Tibial artery (tissue), 4 donors: Measurements from ENCODE around the gene RUNX2.

ENCODE experiments used
- DNase-seq, 2 donors: peaks; one replicate each; pipeline ENCODE4 v3.0.0-alpha.2; 2019
- H3K27ac ChIP-seq, 2 donors: fragments of 200-600 bp; sonication (generic) in 1 of 2; 1 replicate in 1 of 2; 2 replicates in 1 of 2; pipeline ENCODE4 v1.5.1; 2018 to 2019; ENCODE audit warnings: mild to moderate bottlenecking in 1 of 2
- H3K27me3 ChIP-seq, 2 donors: fragments of 200-600 bp; sonication (generic) in 1 of 2; one replicate each; pipeline versions ENCODE4 v1.5.1 to v1.6.0; 2016 to 2019
- H3K36me3 ChIP-seq, 3 donors: fragments of 200-600 bp; sonication (generic) in 2 of 3; one replicate each; pipeline ENCODE4 v1.5.1; 2016 to 2019; ENCODE audit warnings: mild to moderate bottlenecking in 2 of 3
- H3K4me1 ChIP-seq, 4 donors: fragments of 200-600 bp; sonication (generic) in 2 of 4; 1 replicate in 3 of 4; 2 replicates in 1 of 4; pipeline ENCODE4 v1.5.1; 2016 to 2019
- H3K4me3 ChIP-seq, 2 donors: fragments of 200-600 bp; sonication (generic) in 1 of 2; 1 replicate in 1 of 2; 2 replicates in 1 of 2; pipeline ENCODE4 v1.5.1; 2018 to 2019; ENCODE audit warnings: mild to moderate bottlenecking in 2 of 2
- H3K9me3 ChIP-seq, 3 donors: fragments of 200-600 bp; sonication (generic) in 1 of 3; one replicate each; pipeline ENCODE4 v1.5.1; 2016 to 2019
- CTCF ChIP-seq, 2 experiments: fragments of 200-600 bp in 1 of 2; fragments of 450-650 bp in 1 of 2; IDR thresholded peaks; one replicate each; pipeline ENCODE4 v1.5.1; 2017 to 2019; ENCODE audit warnings: antibody characterized with exemption in 2 of 2, mild to moderate bottlenecking in 1 of 2, moderate library complexity in 1 of 2
- intact Hi-C: fragments of 100-400 bp; cut with DNase I; formaldehyde crosslinking; loops from one replicate; pipeline ENCODE4 v1.15.0; 2023; ENCODE audit warnings: low total_unique reads

RUNX2 gene

GRCh38 chr6:45415315-45415714, 87.2 kb downstream of the RUNX2 start:
- Histone ChIP-seq H3K4me3 (no peak overlapping the region), H3K4me1 (peaks cover 0 to 13% (median 6%) of the 10 kb centered on the region in 4 donors), H3K36me3 (no peaks in the 10 kb centered on the region), H3K27ac (no peak overlapping the region), H3K27me3 (peaks cover 0 to 54% of the 10 kb centered on the region in 2 donors), H3K9me3 (no peaks in the 10 kb centered on the region)
- intact Hi-C loops: no loop called here
- TF ChIP-seq CTCF (IDR thresholded peaks at IDR 0.05): no peak
- no peak for DNase-seq

GRCh38 chr6:45415788-45416518, 87.8 kb downstream of the RUNX2 start:
- H3K36me3 ChIP-seq: no peaks in the 10 kb centered on the region
- peaks cover 0 to 19% (median 9%) of the 10 kb centered on the region in 4 donors for H3K4me1 ChIP-seq
- no peaks in the 10 kb centered on the region for H3K9me3 ChIP-seq
- peaks cover 0 to 60% of the 10 kb centered on the region in 2 donors for H3K27me3 ChIP-seq
- no peak for DNase-seq
- intact Hi-C loops: no loop called here
- no peak overlapping the region for H3K4me3 ChIP-seq
- H3K27ac ChIP-seq: no peak overlapping the region
- no peak for TF ChIP-seq CTCF (IDR thresholded peaks at IDR 0.05)

- no peak overlapping the region for H3K4me3 ChIP-seq
- H3K4me1 ChIP-seq: peaks cover 0 to 27% (median 15%) of the 10 kb centered on the region in 4 donors
- H3K9me3 ChIP-seq: no peaks in the 10 kb centered on the region
- peaks cover 0 to 68% of the 10 kb centered on the region in 2 donors for H3K27me3 ChIP-seq
- no peak for TF ChIP-seq CTCF (IDR thresholded peaks at IDR 0.05)
- intact Hi-C loops: no loop called here
- H3K36me3 ChIP-seq: no peaks in the 10 kb centered on the region
- DNase-seq: no peak
- H3K27ac ChIP-seq: no peak overlapping the region
These were observed 88.6 kb downstream of the RUNX2 start for GRCh38 chr6:45416700-45417099.

- Histone ChIP-seq H3K36me3 (no peaks in the 10 kb centered on the region), H3K9me3 (no peaks in the 10 kb centered on the region), H3K4me1 (peaks cover 0 to 32% (median 18%) of the 10 kb centered on the region in 4 donors), H3K4me3 (no peak overlapping the region), H3K27ac (no peak overlapping the region), H3K27me3 (peaks cover 0 to 72% of the 10 kb centered on the region in 2 donors)
- DNase-seq: no peak
- TF ChIP-seq CTCF (IDR thresholded peaks at IDR 0.05): no peak
- intact Hi-C loops: no loop called here
These were observed 89.3 kb downstream of the RUNX2 start for GRCh38 chr6:45417436-45417835.

GRCh38 chr6:45419571-45420082, 91.5 kb downstream of the RUNX2 start:
- H3K4me3 ChIP-seq: peak overlapping the region; percentile 52 to 59
- intact Hi-C loops: loop anchor here (5.0 kb wide), 1 partner anchor 42 kb away; the partner anchor contains the start of gene SUPT3H
- peaks cover 0 to 51% (median 34%) of the 10 kb centered on the region in 4 donors for H3K4me1 ChIP-seq
- H3K9me3 ChIP-seq: no peaks in the 10 kb centered on the region
- peak in 1 of 2 donors; percentile 76 for DNase-seq
- H3K36me3 ChIP-seq: no peaks in the 10 kb centered on the region
- peaks cover 0 to 84% of the 10 kb centered on the region in 2 donors for H3K27me3 ChIP-seq
- TF ChIP-seq CTCF (IDR thresholded peaks at IDR 0.05): no peak
- no peak overlapping the region for H3K27ac ChIP-seq
